ENCODE measurements around the gene RHOBTB1. TPM values are rescaled to one million over a fixed set of nuclear protein-coding genes. Genes with fewer than 3 reads are reported as not detected.

Gene RHOBTB1
- total and polyA plus RNA-seq, 9 of the 15 experiments (the other 6 are each of a cell fraction or from before 2014, with no cell fraction given), result 1.7 to 11.7 (median 9.3) TPM

DNA sequence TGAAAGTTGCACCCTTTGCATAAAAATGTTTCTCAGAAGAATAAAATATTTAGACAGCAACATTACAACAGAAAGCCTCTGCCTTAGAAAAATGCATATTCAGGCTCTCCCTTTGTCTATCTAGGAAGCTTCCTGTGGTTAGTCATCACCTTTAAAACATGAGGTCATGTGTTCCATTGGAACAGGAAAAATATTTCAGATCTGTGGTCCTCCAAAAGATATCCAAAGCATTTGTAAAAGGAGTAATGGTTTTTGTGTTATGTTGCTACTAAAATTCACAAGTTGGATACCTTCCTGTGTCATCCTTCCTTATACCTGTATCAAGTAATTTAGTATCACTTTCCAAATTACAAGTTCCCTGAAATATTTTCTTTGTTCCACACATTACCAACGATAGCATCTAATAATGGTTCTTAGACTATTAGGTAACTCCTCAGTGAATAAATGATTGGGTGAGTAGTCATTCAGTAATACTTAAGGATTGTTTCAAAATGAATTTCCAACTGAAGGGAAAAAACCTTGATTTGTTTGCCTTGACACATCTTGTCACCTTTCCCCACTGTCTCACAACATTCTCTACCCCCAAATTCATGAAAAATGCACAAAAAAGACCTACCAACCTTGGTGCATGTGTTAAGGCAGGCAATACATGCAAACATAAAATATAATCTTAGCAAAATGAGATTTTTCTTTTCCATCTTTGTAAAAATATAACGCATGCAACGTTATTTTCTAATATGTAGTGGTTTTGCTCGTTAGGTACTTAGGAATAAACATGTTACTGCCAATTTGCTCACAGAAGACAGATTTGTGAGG lies 19.7 kb upstream of the RHOBTB1 start (continued):
- TF ChIP-seq REST (IDR thresholded peaks at IDR 0.05; ENCODE audit: borderline replicate concordance) (0 out of 2 replicates have a peak, but pooled peaks have one; percentile 12), REST (CRISPR knock-in tag; IDR thresholded peaks at IDR 0.05; ENCODE audit: low read depth) (no peak), ZC3H4 (CRISPR knock-in tag; IDR thresholded peaks at IDR 0.05; ENCODE audit: borderline replicate concordance) (no peak), KDM4B (IDR thresholded peaks at IDR 0.05; ENCODE audit: borderline replicate concordance in 2 of 2, low read depth in 1 of 2) (no peak), MAFG (tag; conservative IDR thresholded peaks at IDR 0.05) (peak; percentile 6; the same call in 1 of the 2 replicates), ZNF696 (CRISPR knock-in tag; conservative IDR thresholded peaks at IDR 0.05) (no peak), ZNF77 (CRISPR knock-in tag; IDR thresholded peaks at IDR 0.05) (no peak), MLLT1 (IDR thresholded peaks at IDR 0.05) (0 out of 4 replicates have a peak, but pooled peaks of 1 of the 2 experiments have one; percentile 31), JUN (IDR thresholded peaks at IDR 0.05; ENCODE audit: borderline replicate concordance, low read depth, low read length) (peak; percentile 77; the same call in 1 of the 2 replicates), JUN (CRISPR knock-in tag; IDR thresholded peaks at IDR 0.05; ENCODE audit: borderline replicate concordance) (no peak), ZNF311 (CRISPR knock-in tag; IDR thresholded peaks at IDR 0.05) (no peak), BMI1 (IDR thresholded peaks at IDR 0.05; ENCODE audit: low read length) (no peak)
- TF ChIP-seq, protein P1, sequence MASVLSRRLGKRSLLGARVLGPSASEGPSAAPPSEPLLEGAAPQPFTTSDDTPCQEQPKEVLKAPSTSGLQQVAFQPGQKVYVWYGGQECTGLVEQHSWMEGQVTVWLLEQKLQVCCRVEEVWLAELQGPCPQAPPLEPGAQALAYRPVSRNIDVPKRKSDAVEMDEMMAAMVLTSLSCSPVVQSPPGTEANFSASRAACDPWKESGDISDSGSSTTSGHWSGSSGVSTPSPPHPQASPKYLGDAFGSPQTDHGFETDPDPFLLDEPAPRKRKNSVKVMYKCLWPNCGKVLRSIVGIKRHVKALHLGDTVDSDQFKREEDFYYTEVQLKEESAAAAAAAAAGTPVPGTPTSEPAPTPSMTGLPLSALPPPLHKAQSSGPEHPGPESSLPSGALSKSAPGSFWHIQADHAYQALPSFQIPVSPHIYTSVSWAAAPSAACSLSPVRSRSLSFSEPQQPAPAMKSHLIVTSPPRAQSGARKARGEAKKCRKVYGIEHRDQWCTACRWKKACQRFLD (CRISPR knock-in tag; IDR thresholded peaks at IDR 0.05), result no peak
- TF ChIP-seq, protein P2, sequence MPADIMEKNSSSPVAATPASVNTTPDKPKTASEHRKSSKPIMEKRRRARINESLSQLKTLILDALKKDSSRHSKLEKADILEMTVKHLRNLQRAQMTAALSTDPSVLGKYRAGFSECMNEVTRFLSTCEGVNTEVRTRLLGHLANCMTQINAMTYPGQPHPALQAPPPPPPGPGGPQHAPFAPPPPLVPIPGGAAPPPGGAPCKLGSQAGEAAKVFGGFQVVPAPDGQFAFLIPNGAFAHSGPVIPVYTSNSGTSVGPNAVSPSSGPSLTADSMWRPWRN (IDR thresholded peaks at IDR 0.05; ENCODE audit: low read depth), result no peak

Measured in K562 (cell line).